ENCODE data around the gene OBSL1. TPM values are rescaled to one million over a fixed set of nuclear protein-coding genes. Genes with fewer than 3 reads are reported as not detected.

Gene OBSL1
- total RNA-seq, 2 experiments from 2014 or later: 1.3 to 1.4 TPM

- no peak for TF ChIP-seq CTCF (IDR thresholded peaks at IDR 0.05)
- CTCF ChIA-PET: interaction anchor here (0.8 to 7.2 kb wide), 9 partner anchors 10 to 106 kb away, joined by 3 to 86 read pairs (median 10); partner anchors contain the start of gene GMPPA
- POLR2A ChIA-PET: no interaction called here
- peaks cover 29% of the 10 kb centered on the region for H3K27me3 Mint-ChIP-seq
- peaks cover 11% of the 10 kb centered on the region for H3K4me1 Mint-ChIP-seq (ENCODE audit: low read depth)
- H3K4me3 Mint-ChIP-seq: no peak overlapping the region
- ATAC-seq: no peak
- peaks cover 26% of the 10 kb centered on the region for H3K36me3 Mint-ChIP-seq (ENCODE audit: low read depth)
- H3K9me3 Mint-ChIP-seq: no peaks in the 10 kb centered on the region
- DNase-seq: no peak
- no peak overlapping the region for H3K27ac Mint-ChIP-seq
- intact Hi-C loops (cut with micrococcal nuclease): no loop called here
Observed at GRCh38 chr2:219507581-219508443, 63.5 kb downstream of the OBSL1 start.

GRCh38 chr2:219506802-219507526 is 64.4 kb downstream of the OBSL1 start:
- H3K27me3 Mint-ChIP-seq: peaks cover 25% of the 10 kb centered on the region
- DNase-seq: no peak
- no peak overlapping the region for H3K4me3 Mint-ChIP-seq
- TF ChIP-seq CTCF (IDR thresholded peaks at IDR 0.05): no peak
- no peaks in the 10 kb centered on the region for H3K9me3 Mint-ChIP-seq
- H3K4me1 Mint-ChIP-seq (ENCODE audit: low read depth): peaks cover 11% of the 10 kb centered on the region
- H3K27ac Mint-ChIP-seq: no peak overlapping the region
- peaks cover 27% of the 10 kb centered on the region for H3K36me3 Mint-ChIP-seq (ENCODE audit: low read depth)
- no peak for ATAC-seq
- intact Hi-C loops (cut with micrococcal nuclease): no loop called here
- ChIA-PET CTCF (interaction anchor here (1.1 to 7.2 kb wide), 6 partner anchors 9 to 104 kb away, joined by 4 to 86 read pairs (median 24); partner anchors contain the start of gene GMPPA), POLR2A (no interaction called here)

GRCh38 chr2:219506153-219506801 is 65.1 kb downstream of the OBSL1 start:
- peaks cover 20% of the 10 kb centered on the region for H3K27me3 Mint-ChIP-seq
- peaks cover 13% of the 10 kb centered on the region for H3K4me1 Mint-ChIP-seq (ENCODE audit: low read depth)
- intact Hi-C loops (cut with micrococcal nuclease): no loop called here
- no peak for TF ChIP-seq CTCF (IDR thresholded peaks at IDR 0.05)
- POLR2A ChIA-PET: no interaction called here
- ATAC-seq: no peak
- peaks cover 29% of the 10 kb centered on the region for H3K36me3 Mint-ChIP-seq (ENCODE audit: low read depth)
- H3K27ac Mint-ChIP-seq: no peak overlapping the region
- no peak overlapping the region for H3K4me3 Mint-ChIP-seq
- CTCF ChIA-PET: interaction anchor here (4.4 to 7.2 kb wide), 3 partner anchors 9 to 23 kb away, joined by 34 to 86 read pairs (median 71); partner anchors contain the start of gene GMPPA
- DNase-seq: no peak
- H3K9me3 Mint-ChIP-seq: no peaks in the 10 kb centered on the region

- Mint-ChIP-seq H3K4me1 (ENCODE audit: low read depth) (peaks cover 15% of the 10 kb centered on the region), H3K9me3 (no peaks in the 10 kb centered on the region), H3K27ac (no peak overlapping the region), H3K4me3 (no peak overlapping the region), H3K27me3 (peaks cover 15% of the 10 kb centered on the region), H3K36me3 (ENCODE audit: low read depth) (peaks cover 29% of the 10 kb centered on the region)
- no peak for DNase-seq
- ChIA-PET CTCF (interaction anchor here (2.8 to 7.2 kb wide), 2 partner anchors 8 to 25 kb away, joined by 10 to 86 read pairs; partner anchors contain the start of gene GMPPA), POLR2A (no interaction called here)
- ATAC-seq: no peak
- no peak for TF ChIP-seq CTCF (IDR thresholded peaks at IDR 0.05)
- intact Hi-C loops (cut with micrococcal nuclease): no loop called here
Observed at GRCh38 chr2:219505585-219505984, 65.8 kb downstream of the OBSL1 start.
